Measurements from ENCODE around the gene LCE2D.
"Not testable (repeated sequence)": the region's sequence is repeated elsewhere in the genome, so short reads cannot be mapped to it uniquely, and the experiment has no call there.

Gene LCE2D

GRCh38 chr1:152663098-152663497 is at the start of gene LCE2D:
TSS of gene LCE2D (plus strand) at chr1:152663380. CDS start at chr1:152664106, 726 bp downstream.
- no peak for DNase-seq

- no peak for DNase-seq
Measured at GRCh38 chr1:152613511-152613910, 49.7 kb upstream of the LCE2D start, which contains the start of gene LCE3B. TSS of gene LCE3B (plus strand) at chr1:152613811. CDS start at chr1:152613811, 0 bp downstream.

GRCh38 chr1:152621993-152622392 is 41.2 kb upstream of the LCE2D start:
- no peak for DNase-seq

GRCh38 chr1:152622803-152623202 is 40.4 kb upstream of the LCE2D start, which contains the start of gene LCE3A:
TSS of gene LCE3A (minus strand) at chr1:152623103. CDS start at chr1:152623103, 0 bp downstream.
- peak; percentile 35 for DNase-seq

GRCh38 chr1:152623203-152623844 is 39.9 kb upstream of the LCE2D start:
- no peak for DNase-seq

- no peak for DNase-seq
Measured at GRCh38 chr1:152626744-152627143, 36.4 kb upstream of the LCE2D start.

GRCh38 chr1:152630596-152630995 is 32.6 kb upstream of the LCE2D start:
- no peak for DNase-seq

GRCh38 chr1:152640351-152640750 is 22.8 kb upstream of the LCE2D start:
- no peak for DNase-seq

- DNase-seq, result no peak
Measured at GRCh38 chr1:152643945-152644344, 19.2 kb upstream of the LCE2D start.

- DNase-seq, result no peak
Measured at GRCh38 chr1:152645146-152645545, 18.0 kb upstream of the LCE2D start.

- DNase-seq, result no peak
Measured at GRCh38 chr1:152646656-152647055, 16.5 kb upstream of the LCE2D start.

GRCh38 chr1:152654110-152654509 is 9.1 kb upstream of the LCE2D start:
- peak; percentile 25 for DNase-seq

- no peak for DNase-seq
Measured at GRCh38 chr1:152656459-152656858, 6.7 kb upstream of the LCE2D start.

- DNase-seq, result no peak
Measured at GRCh38 chr1:152657677-152658076, 5.5 kb upstream of the LCE2D start.

GRCh38 chr1:152658649-152659048 is 4.5 kb upstream of the LCE2D start:
- no peak for DNase-seq

GRCh38 chr1:152666171-152666570 is 3.0 kb downstream of the LCE2D start:
- not testable (repeated sequence) for DNase-seq

- no peak for DNase-seq
Measured at GRCh38 chr1:152667648-152668047, 4.5 kb downstream of the LCE2D start.

GRCh38 chr1:152673016-152673415 is 9.8 kb downstream of the LCE2D start:
- DNase-seq, result no peak

- DNase-seq, result not testable (repeated sequence)
Measured at GRCh38 chr1:152674983-152675382, 11.8 kb downstream of the LCE2D start, which contains the start of gene LCE2C. TSS of gene LCE2C (plus strand) at chr1:152675279. CDS start at chr1:152676016, 737 bp downstream.

- no peak for DNase-seq
Measured at GRCh38 chr1:152679459-152679858, 16.3 kb downstream of the LCE2D start.

- no peak for DNase-seq
Measured at GRCh38 chr1:152681616-152682015, 18.4 kb downstream of the LCE2D start.

- no peak for DNase-seq
Measured at GRCh38 chr1:152683846-152684245, 20.7 kb downstream of the LCE2D start.

GRCh38 chr1:152685823-152686222 is 22.6 kb downstream of the LCE2D start, which contains the start of gene LCE2B:
TSS of gene LCE2B (plus strand) at chr1:152686123. CDS start at chr1:152686844, 721 bp downstream.
- not testable (repeated sequence) for DNase-seq

GRCh38 chr1:152697701-152698600 is 34.8 kb downstream of the LCE2D start, which contains the start of gene LCE2A:
TSS of gene LCE2A (plus strand) at chr1:152698345. CDS start at chr1:152698902, 557 bp downstream.
- DNase-seq, result no peak

Measured in femur (tissue), 1 donor.